K562 (cell line): Measurements from ENCODE around the gene IL4R. TPM values are rescaled to one million over a fixed set of nuclear protein-coding genes. Genes with fewer than 3 reads are reported as not detected.

Experiments
- ARID2 ChIP-seq: fragments of 450-650 bp; IDR thresholded peaks from 2 replicates; pipeline ENCODE4 v1.6.1; 2017; ENCODE audit warnings: antibody characterized with exemption, mild to moderate bottlenecking
- BHLHE40 ChIP-seq: IDR thresholded peaks from 2 replicates; pipeline ENCODE4 v1.6.1; 2011; ENCODE audit warnings: low read length, improper control_type of control experiment
- CBFA2T2 ChIP-seq: fragments of 450-650 bp; conservative IDR thresholded peaks from 2 replicates; pipeline ENCODE4 v1.6.1; 2017; ENCODE audit warnings: mild to moderate bottlenecking
- CBFB ChIP-seq: sonication (generic); formaldehyde crosslinking; IDR thresholded peaks from 2 replicates; pipeline ENCODE4 v1.4.0; 2020; ENCODE audit warnings: mild to moderate bottlenecking, missing genetic modification reagents
- CBX8 ChIP-seq: fragments of 200-600 bp; sonication (generic); IDR thresholded peaks from 2 replicates; pipeline ENCODE4 v1.6.1; 2012; ENCODE audit warnings: borderline replicate concordance, mixed run types, low read depth, mild to moderate bottlenecking, moderate library complexity, mixed read lengths, low read length, control low read depth, inconsistent platforms; ENCODE audit not compliant: poor library complexity, severe bottlenecking; ENCODE audit errors: extremely low read depth
- FOXA1 ChIP-seq: fragments of 450-650 bp; IDR thresholded peaks from 2 replicates; pipeline ENCODE4 v1.6.1; 2016; ENCODE audit warnings: mild to moderate bottlenecking, borderline replicate concordance
- HDAC2 ChIP-seq: fragments of 450-650 bp; IDR thresholded peaks from 2 replicates; pipeline ENCODE4 v1.6.1; 2016; ENCODE audit warnings: mild to moderate bottlenecking
- MEF2D ChIP-seq: conservative IDR thresholded peaks from 2 replicates; pipeline ENCODE4 v1.6.1; 2016; ENCODE audit warnings: low read depth, missing genetic modification characterization, missing compliant biosample characterization
- MYC ChIP-seq, 2 experiments: fragments of 250-450 bp in 1 of 2; sonication (Bioruptor Pico) in 1 of 2; IDR thresholded peaks; 2 replicates each; pipeline versions ENCODE4 v1.5.1 to v1.6.1; 2012 to 2021; ENCODE audit warnings: low read depth in 2 of 2, borderline replicate concordance in 1 of 2, improper control_type of control experiment in 1 of 2, low read length in 1 of 2, mild to moderate bottlenecking in 1 of 2, moderate library complexity in 1 of 2
- TEAD4 ChIP-seq, 2 experiments: sonication (generic) in 1 of 2; formaldehyde crosslinking in 1 of 2; IDR thresholded peaks; 2 replicates each; pipeline versions ENCODE4 v1.6.1 to v1.8.0; 2012 to 2022; ENCODE audit warnings: borderline replicate concordance in 1 of 2, inconsistent platforms in 1 of 2, low read length in 1 of 2, mild to moderate bottlenecking in 1 of 2, missing genetic modification reagents in 1 of 2
- ZBTB9 ChIP-seq: fragments of 450-650 bp; formaldehyde crosslinking; IDR thresholded peaks from 2 replicates; pipeline ENCODE4 v1.4.0; 2020; ENCODE audit warnings: mild to moderate bottlenecking, moderate library complexity
- ZNF785 ChIP-seq: fragments of 250-450 bp; sonication (Bioruptor Pico); IDR thresholded peaks from 2 replicates; pipeline ENCODE4 v1.4.0; 2020; ENCODE audit warnings: mild to moderate bottlenecking
- ZSCAN32 ChIP-seq: fragments of 450-650 bp; formaldehyde crosslinking; IDR thresholded peaks from 2 replicates; pipeline ENCODE4 v1.4.0; 2020; ENCODE audit warnings: mild to moderate bottlenecking, moderate library complexity
- polyA plus RNA-seq, 8 experiments: library from polyadenylated mRNA; depleted of rRNA in 4 of 8; stranded (reverse) in 5 of 8; unstranded in 3 of 8; fragments of >200 nt; fragmentation: Nextera tagmentation in 2 of 8; fragmentation: Illumina TruSeq in 1 of 8; extraction: Ambion mirVana in 2 of 8; extraction: Trizol in 1 of 8; gene quantifications; 2 replicates each; pipeline versions ENCODE4 v1.2.1 to v1.2.3, GENCODE V29; 2011 to 2014; ENCODE audit warnings: inconsistent platforms in 1 of 8, missing spikeins in 1 of 8
- total RNA-seq, 7 experiments: library from RNA; depleted of rRNA in 6 of 7; stranded (reverse); fragments of >200 nt in 6 of 7; fragmentation: Illumina TruSeq in 2 of 7; extraction: Trizol in 2 of 7; gene quantifications; 2 replicates each; pipeline versions ENCODE4 v1.2.1 to v1.2.3, GENCODE V29; 2011 to 2021; ENCODE audit warnings: low replicate concordance in 1 of 7
- TF ChIP-seq, protein P1 (sequence below): fragments of 200-800 bp; sonication (Bioruptor generic); IDR thresholded peaks from 2 replicates; pipeline ENCODE4 v1.6.1; 2017; ENCODE audit warnings: missing genetic modification characterization, missing compliant biosample characterization
- TF ChIP-seq, protein P2 (sequence below), 3 experiments: fragments of 200-800 bp in 1 of 3; sonication (Bioruptor generic) in 1 of 3; sonication (generic) in 1 of 3; formaldehyde crosslinking in 1 of 3; IDR thresholded peaks; 2 replicates each; pipeline versions ENCODE4 v1.6.1 to v1.8.0; 2016 to 2022; ENCODE audit warnings: mild to moderate bottlenecking in 2 of 3, missing compliant biosample characterization in 2 of 3, missing genetic modification characterization in 2 of 3, missing genetic modification reagents in 1 of 3
- TF ChIP-seq, protein P3 (sequence below): conservative IDR thresholded peaks from 2 replicates; pipeline ENCODE4 v1.6.1; 2011; ENCODE audit warnings: low read depth, mild to moderate bottlenecking, low read length; ENCODE audit not compliant: control insufficient read depth
- TF ChIP-seq, protein P4 (sequence below): fragments of 200-800 bp; sonication (Bioruptor generic); IDR thresholded peaks from 2 replicates; pipeline ENCODE4 v1.6.1; 2017; ENCODE audit warnings: missing genetic modification characterization, missing compliant biosample characterization

The IL4R gene
- total and polyA plus RNA-seq, 9 of the 15 experiments (the other 6 are each of a cell fraction or from before 2014, with no cell fraction given), result 0.17 to 5.8 (median 3.3) TPM

- 0 out of 2 replicates have a peak, but pooled peaks have one; percentile 24 for TF ChIP-seq MYC (IDR thresholded peaks at IDR 0.05; ENCODE audit: low read depth, low read length)
- no peak for TF ChIP-seq MYC (CRISPR knock-in tag; IDR thresholded peaks at IDR 0.05; ENCODE audit: borderline replicate concordance, low read depth)
- TF ChIP-seq, protein P1, sequence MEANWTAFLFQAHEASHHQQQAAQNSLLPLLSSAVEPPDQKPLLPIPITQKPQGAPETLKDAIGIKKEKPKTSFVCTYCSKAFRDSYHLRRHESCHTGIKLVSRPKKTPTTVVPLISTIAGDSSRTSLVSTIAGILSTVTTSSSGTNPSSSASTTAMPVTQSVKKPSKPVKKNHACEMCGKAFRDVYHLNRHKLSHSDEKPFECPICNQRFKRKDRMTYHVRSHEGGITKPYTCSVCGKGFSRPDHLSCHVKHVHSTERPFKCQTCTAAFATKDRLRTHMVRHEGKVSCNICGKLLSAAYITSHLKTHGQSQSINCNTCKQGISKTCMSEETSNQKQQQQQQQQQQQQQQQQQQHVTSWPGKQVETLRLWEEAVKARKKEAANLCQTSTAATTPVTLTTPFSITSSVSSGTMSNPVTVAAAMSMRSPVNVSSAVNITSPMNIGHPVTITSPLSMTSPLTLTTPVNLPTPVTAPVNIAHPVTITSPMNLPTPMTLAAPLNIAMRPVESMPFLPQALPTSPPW (CRISPR knock-in tag), result peak; percentile 63
- TF ChIP-seq BHLHE40, result peak; percentile 18; the same call in 1 of the 2 replicates
- TF ChIP-seq FOXA1, result no peak
- no peak for TF ChIP-seq MEF2D (tag)
- TF ChIP-seq ZSCAN32 (CRISPR knock-in tag), result no peak
- TF ChIP-seq, protein P2, sequence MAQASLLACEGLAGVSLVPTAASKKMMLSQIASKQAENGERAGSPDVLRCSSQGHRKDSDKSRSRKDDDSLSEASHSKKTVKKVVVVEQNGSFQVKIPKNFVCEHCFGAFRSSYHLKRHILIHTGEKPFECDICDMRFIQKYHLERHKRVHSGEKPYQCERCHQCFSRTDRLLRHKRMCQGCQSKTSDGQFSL (CRISPR knock-in tag; IDR thresholded peaks at IDR 0.05), result peak; percentile 91
- TF ChIP-seq, protein P2 (tag; IDR thresholded peaks at IDR 0.05), result peak in 1 of 2 experiments; percentile 71; a peak in 2 of 4 replicates
- no peak for TF ChIP-seq CBX8
- TF ChIP-seq, protein P3, sequence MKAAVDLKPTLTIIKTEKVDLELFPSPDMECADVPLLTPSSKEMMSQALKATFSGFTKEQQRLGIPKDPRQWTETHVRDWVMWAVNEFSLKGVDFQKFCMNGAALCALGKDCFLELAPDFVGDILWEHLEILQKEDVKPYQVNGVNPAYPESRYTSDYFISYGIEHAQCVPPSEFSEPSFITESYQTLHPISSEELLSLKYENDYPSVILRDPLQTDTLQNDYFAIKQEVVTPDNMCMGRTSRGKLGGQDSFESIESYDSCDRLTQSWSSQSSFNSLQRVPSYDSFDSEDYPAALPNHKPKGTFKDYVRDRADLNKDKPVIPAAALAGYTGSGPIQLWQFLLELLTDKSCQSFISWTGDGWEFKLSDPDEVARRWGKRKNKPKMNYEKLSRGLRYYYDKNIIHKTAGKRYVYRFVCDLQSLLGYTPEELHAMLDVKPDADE, result no peak
- TF ChIP-seq TEAD4 (IDR thresholded peaks at IDR 0.05; ENCODE audit: low read length), result peak; percentile 49; the same call in 1 of the 2 replicates
- TF ChIP-seq TEAD4 (CRISPR knock-in tag; IDR thresholded peaks at IDR 0.05; ENCODE audit: borderline replicate concordance), result no peak
- peak; percentile 49; the same call in 1 of the 2 replicates for TF ChIP-seq ARID2
- TF ChIP-seq, protein P4, sequence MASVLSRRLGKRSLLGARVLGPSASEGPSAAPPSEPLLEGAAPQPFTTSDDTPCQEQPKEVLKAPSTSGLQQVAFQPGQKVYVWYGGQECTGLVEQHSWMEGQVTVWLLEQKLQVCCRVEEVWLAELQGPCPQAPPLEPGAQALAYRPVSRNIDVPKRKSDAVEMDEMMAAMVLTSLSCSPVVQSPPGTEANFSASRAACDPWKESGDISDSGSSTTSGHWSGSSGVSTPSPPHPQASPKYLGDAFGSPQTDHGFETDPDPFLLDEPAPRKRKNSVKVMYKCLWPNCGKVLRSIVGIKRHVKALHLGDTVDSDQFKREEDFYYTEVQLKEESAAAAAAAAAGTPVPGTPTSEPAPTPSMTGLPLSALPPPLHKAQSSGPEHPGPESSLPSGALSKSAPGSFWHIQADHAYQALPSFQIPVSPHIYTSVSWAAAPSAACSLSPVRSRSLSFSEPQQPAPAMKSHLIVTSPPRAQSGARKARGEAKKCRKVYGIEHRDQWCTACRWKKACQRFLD (CRISPR knock-in tag), result no peak
- peak; percentile 15; the same call in 1 of the 2 replicates for TF ChIP-seq CBFA2T2
- TF ChIP-seq ZBTB9 (CRISPR knock-in tag), result 0 out of 2 replicates have a peak, but pooled peaks have one; percentile 36
- TF ChIP-seq HDAC2, result peak; percentile 70
- TF ChIP-seq CBFB (CRISPR knock-in tag), result no peak
- no peak for TF ChIP-seq ZNF785
These were observed 53.9 kb downstream of the IL4R start (continued) for GRCh38 chr16:27367461-27368357.
